ENCODE data around the gene PTH2.

DNA sequence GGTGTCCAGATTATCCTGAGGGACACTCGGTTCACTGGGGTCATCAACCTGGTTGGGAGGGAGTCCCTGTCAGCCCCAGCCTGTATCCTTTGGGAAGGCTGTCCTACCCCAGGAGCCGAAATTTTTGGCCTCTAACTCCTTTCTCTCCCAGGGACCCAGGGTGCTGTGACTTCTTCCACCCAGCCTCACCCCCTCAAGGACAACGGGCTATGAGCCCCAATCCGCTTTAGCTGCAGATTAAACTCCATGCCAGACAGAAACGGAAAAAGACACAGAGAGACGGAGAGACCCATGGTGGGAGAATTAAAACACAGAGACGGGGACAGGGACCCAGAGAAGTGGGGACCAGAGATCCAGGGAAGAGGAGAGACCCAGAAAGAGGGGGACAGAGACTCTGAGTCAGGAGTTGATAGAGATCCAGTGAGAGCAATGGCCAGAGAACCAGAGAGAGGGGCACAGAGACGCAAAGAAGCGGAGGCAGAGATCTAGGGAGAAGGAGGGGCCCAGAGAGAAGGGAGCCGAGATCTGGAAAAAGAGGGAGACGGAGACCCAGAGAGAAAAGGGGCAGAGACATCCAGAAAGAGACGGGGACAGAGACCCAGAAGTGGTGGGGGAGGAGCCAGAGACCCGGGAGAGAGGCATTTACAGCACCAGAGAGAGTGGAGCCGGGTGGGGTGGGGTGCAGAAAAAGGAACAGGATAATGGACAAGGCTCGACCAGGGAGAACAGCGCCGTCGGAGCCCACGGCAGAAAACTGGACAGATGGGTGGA, 17.4 kb upstream of the PTH2 start:
- no peak for TF ChIP-seq POLR2AphosphoS5 (IDR thresholded peaks at IDR 0.05; ENCODE audit: low read depth, low read length)
- no peak for TF ChIP-seq POLR2A (IDR thresholded peaks at IDR 0.05; ENCODE audit: low read depth, low read length)
- TF ChIP-seq TAF1 (IDR thresholded peaks at IDR 0.05; ENCODE audit: borderline replicate concordance, low read depth, low read length), result no peak
